GM21529 (cell line): ENCODE data around the gene PPP4R3A.
"Not testable (repeated sequence)": the region's sequence is repeated elsewhere in the genome, so short reads cannot be mapped to it uniquely, and the experiment has no call there.

Experiments used
- ATAC-seq: cut with Tn5 transposase; IDR thresholded peaks from one replicate; pipeline ENCODE4 v1.9.1; 2021; ENCODE audit not compliant: unreplicated experiment

Gene PPP4R3A

GRCh38 chr14:91410771-91411536 lies 99.2 kb downstream of the PPP4R3A start:
- ATAC-seq = no peak

GRCh38 chr14:91409928-91410718 lies 100.0 kb downstream of the PPP4R3A start:
- ATAC-seq = no peak

GRCh38 chr14:91409240-91409639 lies 100.9 kb downstream of the PPP4R3A start:
- not testable (repeated sequence) for ATAC-seq
